ENCODE results near the gene ANKRD34A. TPM values are rescaled to one million over a fixed set of nuclear protein-coding genes. Genes with fewer than 3 reads are reported as not detected.

Gene ANKRD34A
- total RNA-seq, 1 donor from 2014 or later, result 0.59 TPM

DNA sequence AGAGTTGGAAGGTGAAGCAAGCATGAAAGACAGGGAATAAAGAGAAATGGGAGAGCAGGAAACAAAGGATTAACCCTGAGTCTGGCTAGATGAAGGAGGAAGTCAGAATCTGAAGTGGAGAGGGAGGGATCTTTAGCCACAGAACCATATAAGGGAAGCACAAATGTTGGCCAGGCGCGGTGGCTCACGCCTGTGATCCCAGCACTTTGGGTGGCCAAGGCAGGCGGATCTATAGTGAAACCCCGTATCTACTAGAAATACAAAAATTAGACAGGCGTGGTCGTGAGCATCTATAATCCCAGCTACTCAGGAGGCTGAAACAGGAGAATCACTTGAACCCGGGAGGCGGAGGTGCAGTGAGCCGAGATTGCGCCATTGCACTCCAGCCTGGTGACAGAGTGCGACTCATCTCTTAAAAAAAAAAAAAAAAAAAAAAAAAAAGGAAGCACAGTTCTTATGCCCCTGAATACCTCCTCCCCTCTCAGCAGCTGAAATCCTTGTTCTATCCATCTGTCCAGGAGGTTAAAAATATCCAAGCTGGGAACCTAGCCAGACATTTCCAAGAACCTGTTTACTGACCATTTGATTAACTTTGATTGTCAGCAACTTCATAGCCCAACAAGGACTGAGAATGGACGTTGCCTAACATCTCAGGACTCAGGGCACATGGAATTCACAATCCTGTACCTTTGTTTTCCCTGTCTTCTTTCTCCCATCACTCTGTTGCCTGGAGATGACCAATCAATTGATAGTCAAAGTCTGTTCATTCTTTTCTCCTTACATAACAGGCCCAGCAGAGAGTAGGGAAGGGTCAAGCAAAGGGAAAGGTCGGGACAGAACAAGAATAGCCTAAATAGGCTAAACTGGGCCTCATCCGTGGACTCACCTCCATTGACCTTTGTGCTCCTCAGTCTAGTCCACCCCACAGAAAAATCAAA, 21.4 kb upstream of the ANKRD34A start:
- Mint-ChIP-seq H3K4me3 (ENCODE audit: unreplicated experiment) (peak overlapping the region; percentile 66), H3K36me3 (ENCODE audit: unreplicated experiment) (no peaks in the 10 kb centered on the region), H3K9me3 (ENCODE audit: unreplicated experiment) (peaks cover 2% of the 10 kb centered on the region), H3K27me3 (ENCODE audit: unreplicated experiment) (peaks cover 4% of the 10 kb centered on the region), H3K4me1 (ENCODE audit: low read depth, unreplicated experiment) (peaks cover 12% of the 10 kb centered on the region), H3K27ac (ENCODE audit: unreplicated experiment) (peak overlapping the region; percentile 53)
- no peak for DNase-seq
- TF ChIP-seq, protein P1, sequence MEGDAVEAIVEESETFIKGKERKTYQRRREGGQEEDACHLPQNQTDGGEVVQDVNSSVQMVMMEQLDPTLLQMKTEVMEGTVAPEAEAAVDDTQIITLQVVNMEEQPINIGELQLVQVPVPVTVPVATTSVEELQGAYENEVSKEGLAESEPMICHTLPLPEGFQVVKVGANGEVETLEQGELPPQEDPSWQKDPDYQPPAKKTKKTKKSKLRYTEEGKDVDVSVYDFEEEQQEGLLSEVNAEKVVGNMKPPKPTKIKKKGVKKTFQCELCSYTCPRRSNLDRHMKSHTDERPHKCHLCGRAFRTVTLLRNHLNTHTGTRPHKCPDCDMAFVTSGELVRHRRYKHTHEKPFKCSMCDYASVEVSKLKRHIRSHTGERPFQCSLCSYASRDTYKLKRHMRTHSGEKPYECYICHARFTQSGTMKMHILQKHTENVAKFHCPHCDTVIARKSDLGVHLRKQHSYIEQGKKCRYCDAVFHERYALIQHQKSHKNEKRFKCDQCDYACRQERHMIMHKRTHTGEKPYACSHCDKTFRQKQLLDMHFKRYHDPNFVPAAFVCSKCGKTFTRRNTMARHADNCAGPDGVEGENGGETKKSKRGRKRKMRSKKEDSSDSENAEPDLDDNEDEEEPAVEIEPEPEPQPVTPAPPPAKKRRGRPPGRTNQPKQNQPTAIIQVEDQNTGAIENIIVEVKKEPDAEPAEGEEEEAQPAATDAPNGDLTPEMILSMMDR (IDR thresholded peaks at IDR 0.05; ENCODE audit: partially characterized antibody, unreplicated experiment), result no peak

DNA sequence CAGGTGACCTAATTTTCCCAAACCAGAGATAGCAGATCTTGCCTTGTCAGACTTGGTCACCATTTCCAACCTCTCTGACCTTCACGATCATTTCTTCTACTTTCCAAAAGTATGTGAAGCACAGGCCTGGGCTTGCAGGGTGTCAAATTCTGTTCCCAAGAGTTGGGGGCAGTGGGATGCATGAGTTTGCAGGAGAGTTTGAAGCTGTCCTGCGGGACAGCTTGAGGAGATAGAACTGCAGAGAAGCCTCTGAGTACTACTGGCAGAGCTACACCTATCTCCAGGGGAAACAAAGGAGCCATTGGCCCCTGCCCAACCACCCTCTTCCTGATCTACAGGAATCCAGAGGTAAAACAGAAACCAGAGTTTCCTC, 20.7 kb upstream of the ANKRD34A start:
- DNase-seq, result no peak
- H3K27me3 Mint-ChIP-seq (ENCODE audit: unreplicated experiment), result no peaks in the 10 kb centered on the region
- no peak overlapping the region for H3K27ac Mint-ChIP-seq (ENCODE audit: unreplicated experiment)
- no peaks in the 10 kb centered on the region for H3K36me3 Mint-ChIP-seq (ENCODE audit: unreplicated experiment)
- H3K9me3 Mint-ChIP-seq (ENCODE audit: unreplicated experiment), result peaks cover 2% of the 10 kb centered on the region
- no peak overlapping the region for H3K4me3 Mint-ChIP-seq (ENCODE audit: unreplicated experiment)
- TF ChIP-seq, protein P1 (IDR thresholded peaks at IDR 0.05; ENCODE audit: partially characterized antibody, unreplicated experiment), result no peak
- peaks cover 12% of the 10 kb centered on the region for H3K4me1 Mint-ChIP-seq (ENCODE audit: low read depth, unreplicated experiment)

DNA sequence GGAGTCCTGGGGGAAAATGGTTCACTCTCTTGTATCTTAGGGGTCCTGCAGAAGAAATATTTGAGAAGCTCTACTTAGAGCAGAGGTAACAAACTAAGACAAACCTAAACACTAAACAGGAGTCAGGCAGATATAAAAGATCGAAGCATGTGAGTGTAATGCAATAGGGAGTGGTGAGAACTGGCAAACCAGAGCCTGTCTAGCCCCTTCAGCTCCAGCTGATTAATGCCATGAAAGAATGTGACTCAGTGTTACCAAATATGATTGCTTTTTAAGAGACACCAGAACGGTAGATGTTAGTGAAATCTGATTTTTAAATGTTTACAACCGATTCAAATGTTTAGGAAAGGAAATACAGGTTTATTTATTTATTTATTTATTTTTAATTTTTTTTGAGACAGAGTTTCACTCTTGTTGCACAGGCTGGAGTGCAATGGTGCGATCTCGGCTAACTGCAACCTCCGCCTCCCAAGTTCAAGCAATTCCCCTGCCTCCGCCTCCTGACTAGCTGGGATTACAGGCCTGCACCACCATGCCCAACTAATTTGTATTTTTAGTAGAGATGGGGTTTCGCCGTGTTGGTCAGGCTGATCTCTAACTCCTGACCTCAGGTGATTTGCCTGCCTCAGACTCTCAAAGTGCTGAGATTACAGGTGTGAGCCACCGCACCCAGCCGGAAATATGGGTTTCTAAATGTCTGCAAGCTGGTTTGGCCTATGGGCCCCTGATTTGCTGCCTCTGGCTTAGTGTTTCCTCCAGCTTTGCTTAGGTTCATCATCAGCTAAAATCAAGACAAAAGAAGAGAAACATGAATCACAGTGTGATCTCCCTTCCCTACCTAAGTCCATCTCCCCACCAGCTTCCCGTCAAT, 19.8 kb upstream of the ANKRD34A start:
- peaks cover 2% of the 10 kb centered on the region for H3K9me3 Mint-ChIP-seq (ENCODE audit: unreplicated experiment)
- DNase-seq, result no peak
- H3K4me1 Mint-ChIP-seq (ENCODE audit: low read depth, unreplicated experiment), result peaks cover 12% of the 10 kb centered on the region
- no peaks in the 10 kb centered on the region for H3K36me3 Mint-ChIP-seq (ENCODE audit: unreplicated experiment)
- no peak overlapping the region for H3K4me3 Mint-ChIP-seq (ENCODE audit: unreplicated experiment)
- TF ChIP-seq, protein P1 (IDR thresholded peaks at IDR 0.05; ENCODE audit: partially characterized antibody, unreplicated experiment), result no peak
- no peaks in the 10 kb centered on the region for H3K27me3 Mint-ChIP-seq (ENCODE audit: unreplicated experiment)
- H3K27ac Mint-ChIP-seq (ENCODE audit: unreplicated experiment), result no peak overlapping the region

DNA sequence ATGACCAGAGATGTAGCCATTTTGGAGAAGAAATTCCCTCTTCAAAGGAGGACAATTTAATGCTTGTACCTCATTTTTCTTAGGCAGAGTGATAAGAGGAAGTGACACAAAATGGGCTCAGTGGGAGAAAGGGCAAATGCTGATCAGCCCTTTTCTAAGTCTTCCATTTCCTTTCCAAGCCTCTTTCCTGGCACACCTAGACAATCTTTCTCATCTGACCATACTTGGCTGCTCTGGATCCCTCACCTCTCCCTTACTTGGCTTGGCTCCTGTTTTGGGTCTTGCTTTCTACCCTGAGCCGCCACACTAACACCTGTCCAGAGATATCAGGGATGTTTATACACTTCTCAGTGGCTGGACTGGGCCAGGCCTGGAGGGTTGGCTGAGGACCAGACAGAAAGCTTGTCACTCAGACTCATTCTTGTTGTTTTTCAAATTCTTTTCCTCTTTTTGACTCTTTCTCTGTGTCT, 18.9 kb upstream of the ANKRD34A start:
- Mint-ChIP-seq H3K27me3 (ENCODE audit: unreplicated experiment) (no peaks in the 10 kb centered on the region), H3K36me3 (ENCODE audit: unreplicated experiment) (no peaks in the 10 kb centered on the region), H3K27ac (ENCODE audit: unreplicated experiment) (no peak overlapping the region), H3K9me3 (ENCODE audit: unreplicated experiment) (peaks cover 2% of the 10 kb centered on the region), H3K4me1 (ENCODE audit: low read depth, unreplicated experiment) (peaks cover 12% of the 10 kb centered on the region), H3K4me3 (ENCODE audit: unreplicated experiment) (no peak overlapping the region)
- DNase-seq, result no peak
- TF ChIP-seq, protein P1 (IDR thresholded peaks at IDR 0.05; ENCODE audit: partially characterized antibody, unreplicated experiment), result no peak

Data from glutamatergic neuron (in vitro differentiated cells).